HEK293 (cell line): ENCODE measurements around the gene COA1.
"Not testable (repeated sequence)": the region's sequence is repeated elsewhere in the genome, so short reads cannot be mapped to it uniquely, and the experiment has no call there.

ENCODE experiments used
- ZEB2 ChIP-seq: fragments of 450-650 bp; formaldehyde crosslinking; IDR thresholded peaks from 2 replicates; pipeline ENCODE4 v1.5.1; 2016; ENCODE audit warnings: missing biosample characterization, missing genetic modification characterization
- ZNF146 ChIP-seq: fragments of 450-650 bp; formaldehyde crosslinking; IDR thresholded peaks from 2 replicates; pipeline ENCODE4 v1.5.1; 2016; ENCODE audit warnings: missing biosample characterization, missing genetic modification characterization
- ZNF223 ChIP-seq: fragments of 450-650 bp; formaldehyde crosslinking; IDR thresholded peaks from 2 replicates; pipeline ENCODE4 v1.5.1; 2016; ENCODE audit warnings: missing biosample characterization, missing genetic modification characterization
- ZNF23 ChIP-seq: fragments of 450-650 bp; formaldehyde crosslinking; IDR thresholded peaks from 2 replicates; pipeline ENCODE4 v1.5.1; 2016; ENCODE audit warnings: missing biosample characterization, missing genetic modification characterization, borderline replicate concordance
- ZNF292 ChIP-seq: fragments of 450-650 bp; formaldehyde crosslinking; IDR thresholded peaks from 2 replicates; pipeline ENCODE4 v1.5.1; 2016; ENCODE audit warnings: low read depth, missing biosample characterization, missing genetic modification characterization, borderline replicate concordance
- ZNF416 ChIP-seq: fragments of 450-650 bp; formaldehyde crosslinking; IDR thresholded peaks from 2 replicates; pipeline ENCODE4 v1.5.1; 2016; ENCODE audit warnings: missing biosample characterization, missing genetic modification characterization
- ZNF654 ChIP-seq: fragments of 450-650 bp; formaldehyde crosslinking; IDR thresholded peaks from 2 replicates; pipeline ENCODE4 v1.5.1; 2016; ENCODE audit warnings: low read depth, missing biosample characterization, missing genetic modification characterization
- ZNF776 ChIP-seq: fragments of 450-650 bp; formaldehyde crosslinking; IDR thresholded peaks from 2 replicates; pipeline ENCODE4 v1.5.0; 2017; ENCODE audit warnings: missing biosample characterization, missing genetic modification characterization, borderline replicate concordance
- TF ChIP-seq, protein P1 (sequence below): fragments of 450-650 bp; formaldehyde crosslinking; IDR thresholded peaks from 2 replicates; pipeline ENCODE4 v1.5.1; 2017; ENCODE audit warnings: missing biosample characterization, mild to moderate bottlenecking, missing genetic modification characterization, moderate library complexity
- TF ChIP-seq, protein P2 (sequence below): fragments of 450-650 bp; formaldehyde crosslinking; IDR thresholded peaks from 2 replicates; pipeline ENCODE4 v1.5.1; 2016; ENCODE audit warnings: missing biosample characterization, missing genetic modification characterization
- TF ChIP-seq, protein P3 (sequence below): fragments of 450-650 bp; formaldehyde crosslinking; IDR thresholded peaks from 2 replicates; pipeline ENCODE4 v1.5.1; 2016; ENCODE audit warnings: missing biosample characterization, missing genetic modification characterization
- TF ChIP-seq, protein P4 (sequence below): sonication (generic); formaldehyde crosslinking; IDR thresholded peaks from 2 replicates; pipeline ENCODE4 v1.8.1; 2022; ENCODE audit warnings: mild to moderate bottlenecking, moderate library complexity, missing genetic modification reagents
- TF ChIP-seq, protein P5 (sequence below): fragments of 450-650 bp; formaldehyde crosslinking; conservative IDR thresholded peaks from 2 replicates; pipeline ENCODE4 v1.5.1; 2016; ENCODE audit warnings: low read depth, missing biosample characterization, missing genetic modification characterization

DNA sequence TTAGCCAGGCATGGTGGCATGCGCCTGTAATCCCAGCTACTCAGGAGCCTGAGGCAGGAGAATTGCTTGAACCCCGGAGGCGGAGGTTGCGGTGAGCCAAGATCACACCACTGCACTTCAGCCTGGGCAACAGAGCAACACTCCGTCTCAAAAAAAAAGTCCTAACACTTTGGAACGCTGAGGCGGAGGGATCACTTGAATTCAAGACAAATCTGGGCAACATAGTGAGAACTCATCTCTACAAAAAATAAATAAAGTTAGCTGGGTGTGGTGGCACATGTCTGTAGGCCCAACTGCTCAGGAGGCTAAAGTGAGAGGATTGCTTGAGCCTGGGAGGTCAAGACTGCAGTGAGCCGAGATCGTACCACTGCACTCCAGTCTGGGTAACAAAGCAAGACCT is 21.3 kb downstream of the COA1 start:
- not testable (repeated sequence) for TF ChIP-seq ZNF292 (tag by site-specific recombination); ZNF146; ZNF654; ZNF223 (tag by site-specific recombination); ZNF776 (tag by site-specific recombination); ZNF416 (tag by site-specific recombination); ZEB2 (tag by site-specific recombination); ZNF23 (tag by site-specific recombination)
- TF ChIP-seq, protein P1, sequence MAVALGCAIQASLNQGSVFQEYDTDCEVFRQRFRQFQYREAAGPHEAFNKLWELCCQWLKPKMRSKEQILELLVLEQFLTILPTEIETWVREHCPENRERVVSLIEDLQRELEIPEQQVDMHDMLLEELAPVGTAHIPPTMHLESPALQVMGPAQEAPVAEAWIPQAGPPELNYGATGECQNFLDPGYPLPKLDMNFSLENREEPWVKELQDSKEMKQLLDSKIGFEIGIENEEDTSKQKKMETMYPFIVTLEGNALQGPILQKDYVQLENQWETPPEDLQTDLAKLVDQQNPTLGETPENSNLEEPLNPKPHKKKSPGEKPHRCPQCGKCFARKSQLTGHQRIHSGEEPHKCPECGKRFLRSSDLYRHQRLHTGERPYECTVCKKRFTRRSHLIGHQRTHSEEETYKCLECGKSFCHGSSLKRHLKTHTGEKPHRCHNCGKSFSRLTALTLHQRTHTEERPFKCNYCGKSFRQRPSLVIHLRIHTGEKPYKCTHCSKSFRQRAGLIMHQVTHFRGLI (tag by site-specific recombination) = not testable (repeated sequence)
- TF ChIP-seq, protein P2, sequence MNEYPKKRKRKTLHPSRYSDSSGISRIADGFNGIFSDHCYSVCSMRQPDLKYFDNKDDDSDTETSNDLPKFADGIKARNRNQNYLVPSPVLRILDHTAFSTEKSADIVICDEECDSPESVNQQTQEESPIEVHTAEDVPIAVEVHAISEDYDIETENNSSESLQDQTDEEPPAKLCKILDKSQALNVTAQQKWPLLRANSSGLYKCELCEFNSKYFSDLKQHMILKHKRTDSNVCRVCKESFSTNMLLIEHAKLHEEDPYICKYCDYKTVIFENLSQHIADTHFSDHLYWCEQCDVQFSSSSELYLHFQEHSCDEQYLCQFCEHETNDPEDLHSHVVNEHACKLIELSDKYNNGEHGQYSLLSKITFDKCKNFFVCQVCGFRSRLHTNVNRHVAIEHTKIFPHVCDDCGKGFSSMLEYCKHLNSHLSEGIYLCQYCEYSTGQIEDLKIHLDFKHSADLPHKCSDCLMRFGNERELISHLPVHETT (tag by site-specific recombination) = not testable (repeated sequence)
- TF ChIP-seq, protein P3, sequence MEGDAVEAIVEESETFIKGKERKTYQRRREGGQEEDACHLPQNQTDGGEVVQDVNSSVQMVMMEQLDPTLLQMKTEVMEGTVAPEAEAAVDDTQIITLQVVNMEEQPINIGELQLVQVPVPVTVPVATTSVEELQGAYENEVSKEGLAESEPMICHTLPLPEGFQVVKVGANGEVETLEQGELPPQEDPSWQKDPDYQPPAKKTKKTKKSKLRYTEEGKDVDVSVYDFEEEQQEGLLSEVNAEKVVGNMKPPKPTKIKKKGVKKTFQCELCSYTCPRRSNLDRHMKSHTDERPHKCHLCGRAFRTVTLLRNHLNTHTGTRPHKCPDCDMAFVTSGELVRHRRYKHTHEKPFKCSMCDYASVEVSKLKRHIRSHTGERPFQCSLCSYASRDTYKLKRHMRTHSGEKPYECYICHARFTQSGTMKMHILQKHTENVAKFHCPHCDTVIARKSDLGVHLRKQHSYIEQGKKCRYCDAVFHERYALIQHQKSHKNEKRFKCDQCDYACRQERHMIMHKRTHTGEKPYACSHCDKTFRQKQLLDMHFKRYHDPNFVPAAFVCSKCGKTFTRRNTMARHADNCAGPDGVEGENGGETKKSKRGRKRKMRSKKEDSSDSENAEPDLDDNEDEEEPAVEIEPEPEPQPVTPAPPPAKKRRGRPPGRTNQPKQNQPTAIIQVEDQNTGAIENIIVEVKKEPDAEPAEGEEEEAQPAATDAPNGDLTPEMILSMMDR = not testable (repeated sequence)
- TF ChIP-seq, protein P4, sequence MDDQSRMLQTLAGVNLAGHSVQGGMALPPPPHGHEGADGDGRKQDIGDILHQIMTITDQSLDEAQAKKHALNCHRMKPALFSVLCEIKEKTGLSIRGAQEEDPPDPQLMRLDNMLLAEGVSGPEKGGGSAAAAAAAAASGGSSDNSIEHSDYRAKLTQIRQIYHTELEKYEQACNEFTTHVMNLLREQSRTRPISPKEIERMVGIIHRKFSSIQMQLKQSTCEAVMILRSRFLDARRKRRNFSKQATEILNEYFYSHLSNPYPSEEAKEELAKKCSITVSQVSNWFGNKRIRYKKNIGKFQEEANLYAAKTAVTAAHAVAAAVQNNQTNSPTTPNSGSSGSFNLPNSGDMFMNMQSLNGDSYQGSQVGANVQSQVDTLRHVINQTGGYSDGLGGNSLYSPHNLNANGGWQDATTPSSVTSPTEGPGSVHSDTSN = not testable (repeated sequence)
- TF ChIP-seq, protein P5, sequence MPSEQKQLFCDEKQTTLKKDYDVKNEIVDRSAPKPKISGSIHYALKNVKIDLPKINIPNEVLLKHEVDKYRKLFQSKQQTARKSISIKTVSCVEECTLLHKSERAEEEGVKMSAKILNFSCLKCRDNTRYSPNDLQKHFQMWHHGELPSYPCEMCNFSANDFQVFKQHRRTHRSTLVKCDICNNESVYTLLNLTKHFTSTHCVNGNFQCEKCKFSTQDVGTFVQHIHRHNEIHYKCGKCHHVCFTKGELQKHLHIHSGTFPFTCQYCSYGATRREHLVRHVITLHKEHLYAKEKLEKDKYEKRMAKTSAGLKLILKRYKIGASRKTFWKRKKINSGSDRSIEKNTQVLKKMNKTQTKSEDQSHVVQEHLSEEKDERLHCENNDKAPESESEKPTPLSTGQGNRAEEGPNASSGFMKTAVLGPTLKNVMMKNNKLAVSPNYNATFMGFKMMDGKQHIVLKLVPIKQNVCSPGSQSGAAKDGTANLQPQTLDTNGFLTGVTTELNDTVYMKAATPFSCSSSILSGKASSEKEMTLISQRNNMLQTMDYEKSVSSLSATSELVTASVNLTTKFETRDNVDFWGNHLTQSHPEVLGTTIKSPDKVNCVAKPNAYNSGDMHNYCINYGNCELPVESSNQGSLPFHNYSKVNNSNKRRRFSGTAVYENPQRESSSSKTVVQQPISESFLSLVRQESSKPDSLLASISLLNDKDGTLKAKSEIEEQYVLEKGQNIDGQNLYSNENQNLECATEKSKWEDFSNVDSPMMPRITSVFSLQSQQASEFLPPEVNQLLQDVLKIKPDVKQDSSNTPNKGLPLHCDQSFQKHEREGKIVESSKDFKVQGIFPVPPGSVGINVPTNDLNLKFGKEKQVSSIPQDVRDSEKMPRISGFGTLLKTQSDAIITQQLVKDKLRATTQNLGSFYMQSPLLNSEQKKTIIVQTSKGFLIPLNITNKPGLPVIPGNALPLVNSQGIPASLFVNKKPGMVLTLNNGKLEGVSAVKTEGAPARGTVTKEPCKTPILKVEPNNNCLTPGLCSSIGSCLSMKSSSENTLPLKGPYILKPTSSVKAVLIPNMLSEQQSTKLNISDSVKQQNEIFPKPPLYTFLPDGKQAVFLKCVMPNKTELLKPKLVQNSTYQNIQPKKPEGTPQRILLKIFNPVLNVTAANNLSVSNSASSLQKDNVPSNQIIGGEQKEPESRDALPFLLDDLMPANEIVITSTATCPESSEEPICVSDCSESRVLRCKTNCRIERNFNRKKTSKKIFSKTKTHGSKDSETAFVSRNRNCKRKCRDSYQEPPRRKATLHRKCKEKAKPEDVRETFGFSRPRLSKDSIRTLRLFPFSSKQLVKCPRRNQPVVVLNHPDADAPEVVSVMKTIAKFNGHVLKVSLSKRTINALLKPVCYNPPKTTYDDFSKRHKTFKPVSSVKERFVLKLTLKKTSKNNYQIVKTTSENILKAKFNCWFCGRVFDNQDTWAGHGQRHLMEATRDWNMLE = not testable (repeated sequence)
